NK-92 treated with Interleukin-12 subunit alpha and Interleukin-12 subunit beta, amount 100 ng/mL, for 24 hours (cell line): Measurements from ENCODE around the gene CAMTA1.

Experiments
- DNase-seq: peaks from one replicate; lab custom pipeline; 2025; lab: John Stamatoyannopoulos, UW

Gene CAMTA1

DNA sequence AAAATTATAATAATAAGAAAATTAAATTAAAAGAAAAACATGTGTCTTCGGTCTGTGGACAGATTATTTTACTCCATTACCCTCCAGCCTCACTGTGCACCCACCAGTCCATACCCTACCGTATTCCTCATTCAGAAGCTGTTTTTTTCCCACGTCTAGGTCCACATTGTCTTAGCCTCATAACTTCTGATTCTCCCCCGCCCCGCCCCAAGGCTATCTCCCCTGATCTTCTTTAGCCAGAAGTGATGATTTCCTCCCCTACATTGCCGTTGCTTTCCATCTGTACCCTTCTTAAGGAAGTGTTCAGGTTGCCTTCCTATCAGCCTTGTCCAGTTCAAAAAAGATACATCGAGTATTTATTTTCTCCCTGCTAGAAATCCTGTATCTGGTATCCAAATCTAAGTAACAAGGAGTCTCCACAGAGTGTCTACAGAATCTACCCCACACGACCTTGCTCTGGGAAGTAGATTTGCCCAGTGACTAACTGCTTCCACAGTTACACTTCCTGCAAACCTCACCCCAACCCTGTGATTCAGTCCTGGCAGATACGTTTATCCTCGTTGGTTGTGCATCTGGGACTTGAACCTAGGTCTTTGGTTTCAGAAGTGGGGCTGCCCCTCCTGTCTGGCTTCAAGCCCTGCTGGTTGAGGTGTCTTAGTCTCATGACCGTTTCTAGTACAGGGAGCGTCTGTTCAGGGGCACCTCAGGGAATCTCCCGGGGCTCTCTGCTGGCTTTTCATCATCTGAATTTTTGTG, 470.2 kb downstream of the CAMTA1 start:
- DNase-seq: no peak

DNA sequence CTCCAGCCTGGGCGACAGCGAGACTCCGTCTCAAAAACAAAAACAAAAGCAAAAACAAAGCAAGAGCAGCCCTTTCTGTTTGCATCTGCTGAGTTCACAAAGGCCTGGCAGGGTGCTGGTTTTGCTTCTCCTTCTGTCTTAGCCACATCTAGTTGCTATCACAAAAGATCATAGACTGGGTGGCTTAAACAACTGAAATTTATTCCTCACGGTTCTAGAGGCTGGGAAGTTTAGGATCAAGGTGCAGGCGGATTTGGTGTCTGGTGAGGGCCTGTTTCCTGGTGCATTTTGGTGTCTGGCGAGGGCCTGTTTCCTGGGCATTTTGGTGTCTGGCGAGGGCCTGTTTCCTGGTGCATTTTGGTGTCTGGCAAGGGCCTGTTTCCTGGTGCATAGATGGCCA, 471.3 kb downstream of the CAMTA1 start:
- no peak for DNase-seq

DNA sequence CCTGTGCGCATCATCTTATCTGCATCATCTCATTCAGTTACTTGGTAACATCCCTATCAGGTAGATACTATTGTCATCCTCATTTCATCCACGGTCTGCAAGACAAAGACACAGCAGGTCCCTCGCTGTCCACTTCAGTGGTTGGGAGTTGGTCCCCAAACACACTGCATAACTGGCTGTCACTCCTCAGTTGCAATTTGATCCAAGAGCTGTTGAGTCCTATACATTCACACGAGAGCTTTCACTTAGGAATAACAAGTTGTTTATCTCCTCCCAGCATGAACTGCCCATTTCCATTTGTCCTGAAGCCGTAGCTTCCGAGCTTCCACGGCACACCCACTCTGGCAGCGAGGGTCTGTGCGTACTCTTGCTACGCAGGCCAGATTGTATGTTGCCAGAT, 472.0 kb downstream of the CAMTA1 start:
- DNase-seq: no peak

DNA sequence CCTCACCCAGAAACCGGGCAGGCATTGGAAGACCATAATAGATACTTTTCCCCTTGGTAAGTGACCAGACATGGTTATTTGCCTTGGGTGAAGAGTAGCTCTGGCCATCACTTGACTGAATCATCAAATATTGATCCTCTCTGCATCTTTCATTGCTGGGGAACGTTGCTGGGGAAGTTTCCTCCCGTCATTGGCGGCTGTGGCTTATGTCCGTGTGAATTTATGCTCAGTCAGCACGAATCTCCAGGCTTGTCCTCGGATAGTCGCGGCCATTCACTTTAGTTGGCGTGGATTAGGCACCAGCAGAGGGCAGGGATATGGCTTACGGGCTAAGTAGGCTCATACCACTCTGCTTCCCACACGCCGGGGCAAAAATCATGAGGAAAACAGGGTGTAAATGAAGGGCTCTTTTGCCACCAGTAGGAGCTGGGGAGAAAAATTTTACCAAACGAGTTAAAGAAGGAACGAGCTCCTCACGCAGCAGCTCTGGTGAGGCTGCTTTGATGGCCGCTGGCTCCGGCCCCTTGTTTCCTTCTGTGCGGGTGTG, 473.4 kb downstream of the CAMTA1 start:
- DNase-seq: no peak

DNA sequence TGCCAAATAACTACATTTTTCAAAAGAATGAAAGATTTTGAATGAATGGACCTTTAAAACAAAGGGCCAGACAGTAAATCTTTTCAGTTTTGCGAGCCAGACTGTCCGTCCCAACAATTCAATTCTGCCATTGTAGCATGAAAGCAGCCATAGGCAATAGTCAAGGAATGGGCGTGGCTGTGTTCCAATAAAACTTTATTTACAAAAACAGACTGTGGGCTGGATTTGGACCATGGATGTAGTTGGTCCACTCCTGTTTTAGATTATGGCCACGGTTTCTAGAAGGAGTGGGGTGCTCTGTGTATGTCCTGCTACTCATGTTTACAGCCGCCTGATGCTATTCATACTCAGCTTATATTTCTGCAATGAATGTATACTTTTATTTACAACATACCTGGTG, 474.7 kb downstream of the CAMTA1 start:
- no peak for DNase-seq

DNA sequence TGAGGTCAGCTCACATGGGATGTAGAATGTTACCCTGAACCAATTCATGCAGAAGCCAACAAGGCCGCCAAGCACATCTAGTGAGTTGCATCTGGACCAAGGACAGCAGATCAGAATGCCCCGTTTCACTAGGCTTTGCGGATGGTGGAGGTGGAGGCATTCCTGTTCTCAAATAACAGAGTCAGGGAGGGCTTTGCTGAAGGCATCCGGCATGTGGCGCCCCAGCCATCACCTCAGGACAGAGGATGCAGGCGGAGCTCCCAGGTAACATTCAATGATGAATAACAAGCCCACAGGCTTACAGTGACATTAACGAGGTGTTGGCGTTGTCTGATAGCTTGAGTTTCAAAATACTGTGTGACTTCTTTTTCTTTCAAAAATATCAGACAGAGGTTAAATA, 476.2 kb downstream of the CAMTA1 start:
- DNase-seq: no peak

DNA sequence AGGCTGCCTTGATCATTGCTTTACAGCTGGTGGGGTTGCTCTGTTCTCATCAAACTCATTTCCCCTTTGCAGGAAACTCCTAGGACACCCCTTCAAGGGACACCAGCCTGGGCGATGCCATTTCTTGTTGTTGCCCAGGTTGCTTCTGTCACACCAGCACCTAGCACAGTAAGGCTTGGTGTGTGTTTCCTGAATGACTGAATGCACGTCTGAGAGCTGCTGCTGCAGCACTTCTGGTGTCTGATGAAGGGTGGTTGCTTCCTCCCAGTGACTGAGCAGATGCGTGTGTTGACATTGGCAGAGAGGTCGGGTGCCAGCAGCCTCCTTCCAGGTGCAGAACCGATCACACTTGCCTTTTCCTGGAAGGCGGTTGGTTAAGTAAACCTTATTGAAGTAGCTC, 477.4 kb downstream of the CAMTA1 start:
- no peak for DNase-seq

DNA sequence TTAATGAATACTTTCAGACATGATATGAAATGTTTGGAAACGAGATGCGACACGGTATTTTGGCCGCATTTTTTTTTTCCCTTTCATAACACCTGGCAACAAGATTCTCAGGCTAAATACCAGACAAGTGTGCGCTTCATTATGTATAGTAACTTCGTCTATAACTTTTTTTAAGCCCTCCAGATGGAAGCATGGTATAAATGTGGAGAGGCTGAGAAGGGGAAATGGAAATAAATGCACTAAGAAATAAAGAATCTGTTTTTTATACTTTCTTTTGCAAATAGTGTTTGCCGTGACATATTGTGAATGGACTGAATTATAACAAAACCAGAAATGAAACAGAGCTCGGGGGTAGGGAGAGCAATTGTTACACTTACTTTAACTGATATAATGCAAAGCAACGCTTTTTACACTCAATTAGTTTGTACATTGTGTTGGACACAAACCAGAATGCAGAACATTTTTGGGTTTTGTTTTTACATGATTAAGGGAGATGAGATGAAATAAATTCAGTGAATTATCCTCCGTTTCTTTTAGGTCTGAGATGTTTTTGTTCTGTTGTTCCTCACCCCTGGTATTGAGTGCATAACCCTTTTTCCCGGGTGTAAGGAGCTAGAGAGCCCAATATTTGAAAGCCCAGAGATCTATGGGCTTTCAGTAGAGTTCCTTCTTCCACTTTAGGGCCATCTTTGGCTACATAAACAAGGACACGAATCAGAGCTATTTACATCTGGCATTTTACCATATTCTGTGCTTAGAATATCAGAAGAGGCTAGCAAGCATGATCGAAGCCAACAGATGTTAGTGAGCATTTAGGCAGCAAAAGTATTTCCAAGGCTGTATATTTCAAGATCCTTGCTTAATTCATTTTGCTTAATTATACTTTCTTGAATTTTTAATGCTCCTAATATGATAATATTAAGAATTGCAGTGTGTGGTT, 478.0 kb downstream of the CAMTA1 start:
- no peak for DNase-seq

DNA sequence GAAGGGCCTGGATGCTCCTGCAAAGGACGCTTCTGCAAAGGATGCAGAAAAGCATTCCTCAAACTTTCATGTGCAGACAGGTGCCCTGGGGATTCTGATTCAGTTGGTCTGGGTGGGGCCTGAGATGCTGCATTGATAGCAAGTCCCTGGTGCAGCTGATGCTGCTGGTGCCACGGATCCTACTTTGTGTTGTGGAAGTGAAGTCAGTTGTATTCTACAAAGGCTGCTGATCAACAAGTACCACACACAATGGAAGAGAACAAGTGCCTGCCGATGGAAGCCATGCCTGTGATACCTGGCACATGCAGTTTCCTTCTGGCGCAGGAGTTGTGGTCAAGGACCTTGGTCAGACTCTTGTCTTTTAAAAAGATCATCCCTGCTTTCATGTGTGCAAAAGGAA, 478.8 kb downstream of the CAMTA1 start:
- DNase-seq: no peak

DNA sequence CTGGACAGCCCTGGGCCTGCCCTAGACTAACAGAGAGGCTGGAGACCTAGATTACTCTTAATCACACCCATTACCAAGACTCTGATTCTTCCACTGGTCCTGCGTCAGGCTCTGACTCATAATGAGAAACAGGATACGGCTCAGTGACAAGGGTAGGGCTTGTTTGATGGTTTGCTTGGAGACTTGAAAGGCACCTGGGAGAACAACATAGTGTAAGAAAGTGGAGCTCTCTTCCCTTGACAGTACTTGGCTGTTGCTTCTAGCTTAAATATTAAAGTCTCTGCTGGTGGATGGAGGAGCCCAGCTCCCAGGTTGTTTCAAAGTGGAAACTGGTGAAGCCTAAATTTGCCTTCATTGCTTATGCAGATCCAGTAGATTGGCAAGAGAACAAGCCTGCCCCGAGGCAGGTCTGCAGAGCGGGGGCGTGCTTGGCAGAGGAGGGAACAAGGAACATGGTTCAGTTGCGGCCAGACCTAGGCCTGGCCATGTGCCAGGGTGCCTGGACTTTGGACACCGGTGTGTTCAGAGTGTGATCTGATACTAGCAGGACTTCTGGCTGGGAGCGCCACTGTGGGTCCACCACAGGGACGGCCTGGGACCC, 480.6 kb downstream of the CAMTA1 start:
- DNase-seq: no peak

DNA sequence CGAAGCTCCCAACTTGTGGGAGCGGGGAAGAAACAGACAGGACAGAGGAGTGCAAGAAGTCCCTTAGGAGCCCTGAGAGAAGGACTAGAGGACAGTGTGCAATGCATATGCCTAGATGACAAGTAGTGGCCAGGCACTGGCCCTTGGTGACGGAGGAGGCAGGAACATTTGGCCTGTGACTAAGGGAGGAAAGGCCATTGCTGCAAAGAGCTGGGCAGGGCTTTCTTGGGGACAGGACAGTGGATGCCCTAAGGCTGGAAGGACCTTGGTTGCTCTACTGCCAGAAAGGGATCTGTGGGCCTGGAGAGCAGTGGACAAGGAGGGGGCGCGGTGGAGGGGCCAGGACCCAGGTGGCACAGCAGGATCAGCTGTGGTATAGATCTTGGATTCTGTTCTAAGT, 481.3 kb downstream of the CAMTA1 start:
- no peak for DNase-seq

DNA sequence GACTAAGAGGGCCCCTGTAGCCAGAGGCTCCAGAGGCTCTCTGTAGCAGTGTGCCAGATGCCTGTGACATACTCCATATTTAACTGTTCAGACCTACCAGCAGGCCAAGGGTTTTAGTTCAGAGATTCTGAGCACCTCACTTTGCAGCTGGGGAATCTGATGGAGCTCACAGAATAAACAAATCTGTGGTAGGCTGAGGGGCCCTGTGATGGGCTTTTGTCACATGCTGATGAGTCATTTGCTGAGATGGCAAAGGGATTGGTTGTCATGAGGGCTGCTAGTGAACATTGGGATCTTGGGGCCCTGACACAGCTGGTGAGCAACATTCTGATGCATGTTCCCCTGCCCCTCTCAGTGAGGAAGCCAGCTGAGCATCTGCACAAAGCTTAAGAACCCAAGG, 482.2 kb downstream of the CAMTA1 start:
- no peak for DNase-seq

DNA sequence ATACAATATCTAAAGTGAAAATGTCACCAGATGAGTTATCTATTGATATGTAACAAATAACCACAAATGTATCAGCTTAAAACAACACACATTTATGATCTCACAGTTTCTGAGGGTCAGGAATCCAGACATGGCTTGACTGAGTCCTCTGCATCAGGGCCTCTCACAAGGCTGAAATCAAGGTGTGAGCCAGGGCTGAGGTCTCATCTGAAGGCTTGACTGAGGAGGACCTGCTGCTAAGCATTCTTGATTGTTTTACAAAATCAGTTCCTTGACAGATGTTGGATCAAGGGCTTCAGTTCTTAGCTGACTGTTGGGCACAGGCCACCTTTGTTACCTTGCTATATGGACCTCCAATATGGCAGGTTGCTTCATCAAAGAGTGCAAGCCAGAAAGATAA, 483.7 kb downstream of the CAMTA1 start:
- no peak for DNase-seq

DNA sequence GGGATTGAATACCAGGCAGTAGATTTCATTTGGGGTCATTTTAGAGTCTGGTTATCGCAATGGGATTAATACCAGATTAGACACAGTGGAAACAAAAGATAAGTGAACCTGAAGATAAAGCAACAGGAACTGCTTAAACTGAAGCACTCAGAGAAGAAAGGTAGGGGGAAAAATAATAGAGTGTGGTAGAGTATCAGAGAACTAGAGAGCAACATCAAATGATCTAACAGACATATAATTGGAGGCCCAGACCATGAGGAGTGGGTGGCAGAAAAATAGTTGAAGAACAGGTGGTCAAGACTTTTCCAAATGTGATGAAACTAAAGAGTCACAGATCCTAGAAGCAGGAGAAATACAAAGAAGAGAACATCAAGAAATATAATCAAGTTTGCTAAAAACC, 484.3 kb downstream of the CAMTA1 start:
- DNase-seq: no peak

DNA sequence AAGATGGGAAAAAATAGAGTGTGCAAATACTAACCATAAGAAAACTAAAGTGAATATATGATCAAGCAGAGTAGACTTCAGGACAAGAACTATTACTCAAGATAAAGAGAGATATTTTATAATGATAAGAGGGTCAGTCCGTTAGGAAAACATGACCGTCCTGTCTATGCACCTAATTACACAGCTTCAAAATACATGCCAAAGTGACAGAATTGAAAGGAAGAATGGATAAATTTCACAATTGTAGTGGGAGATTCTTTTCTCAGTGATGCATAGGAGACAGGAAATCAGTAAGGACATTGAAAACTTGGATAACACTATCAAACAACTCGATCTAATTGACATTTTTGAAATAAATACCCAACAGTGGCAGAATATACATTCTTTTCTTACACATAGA, 489.0 kb downstream of the CAMTA1 start:
- DNase-seq: no peak

DNA sequence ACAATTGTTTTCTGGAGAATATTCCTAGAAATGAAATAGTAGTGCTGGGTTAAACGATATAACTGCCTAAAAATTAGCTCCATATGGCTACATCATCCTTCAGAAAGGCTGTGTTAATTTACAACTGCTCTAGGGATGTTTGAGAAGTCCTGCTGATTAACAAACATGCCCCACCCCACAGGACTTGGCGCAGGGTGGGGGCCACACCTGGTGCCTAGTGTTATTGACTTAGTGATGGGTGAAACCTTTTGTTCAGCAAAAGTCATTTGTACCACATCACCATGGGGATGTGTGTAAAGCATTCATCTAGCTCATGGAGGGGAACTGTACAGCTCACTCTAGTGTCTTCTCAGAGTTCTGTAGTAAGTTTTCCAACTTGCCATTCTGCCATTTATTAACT, 492.8 kb downstream of the CAMTA1 start:
- DNase-seq: no peak

DNA sequence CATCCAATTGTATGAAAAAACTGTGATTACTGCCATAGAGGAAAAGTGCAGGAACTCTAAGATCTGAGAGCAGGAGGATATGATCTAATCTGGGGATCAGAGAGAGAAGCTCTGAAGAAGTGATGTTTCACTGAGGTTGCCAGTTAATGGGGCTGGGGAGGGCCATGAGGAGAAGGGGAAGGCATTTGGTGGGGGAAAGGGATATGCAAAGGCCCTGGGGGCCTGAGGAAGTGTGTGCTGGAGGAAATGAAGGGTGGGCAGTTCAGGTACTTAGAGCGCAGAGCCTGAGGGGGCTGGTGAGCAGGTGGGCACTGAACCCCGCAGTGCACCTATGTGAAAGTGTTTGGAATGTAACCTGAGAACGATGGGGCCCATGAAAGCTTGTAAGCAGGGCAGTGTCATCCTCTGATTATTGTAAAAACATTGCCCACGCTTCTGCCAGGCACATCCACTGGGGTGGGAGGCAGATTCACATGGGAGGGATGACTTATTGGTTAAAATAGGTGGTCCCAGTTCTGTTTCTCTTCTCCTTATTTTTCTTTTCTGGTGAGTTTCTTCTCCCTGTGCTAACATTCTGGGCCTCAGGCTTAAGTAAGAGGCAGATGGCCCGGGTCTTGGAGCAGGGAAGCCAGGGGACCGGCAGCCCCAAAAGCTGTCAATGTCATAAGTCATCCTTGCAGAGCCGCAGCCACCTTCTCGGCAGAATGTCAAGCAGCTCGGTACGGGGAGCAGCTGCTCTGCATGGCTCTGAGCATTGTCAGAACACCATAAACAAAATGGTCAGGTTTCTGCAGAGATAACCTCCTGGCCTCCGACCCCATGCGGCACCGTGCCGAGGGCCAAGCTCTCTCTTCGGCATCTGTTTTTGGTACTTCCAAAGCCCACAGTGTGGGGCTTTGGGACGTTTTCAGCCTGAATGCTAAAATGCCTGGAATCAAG, 493.8 kb downstream of the CAMTA1 start:
- no peak for DNase-seq

DNA sequence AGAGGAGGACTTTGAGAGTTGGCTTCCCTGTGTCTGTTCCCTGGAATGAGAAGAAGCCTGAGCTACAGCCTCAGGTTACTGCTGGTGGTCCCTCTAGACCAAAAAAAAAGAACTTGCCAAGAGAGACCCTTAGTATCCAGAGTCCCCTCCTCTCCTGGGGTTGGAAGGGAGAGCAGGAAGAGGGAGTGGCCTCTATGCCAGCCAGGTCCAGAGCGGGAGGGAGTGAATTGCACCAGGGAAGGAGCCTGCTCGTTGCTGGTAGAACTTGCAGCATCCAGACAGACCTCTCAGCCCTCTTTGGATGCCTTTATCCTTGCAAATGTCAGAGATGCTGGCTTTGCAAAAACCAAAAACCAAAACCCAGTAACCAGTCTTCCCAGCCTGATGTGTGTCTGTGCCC, 494.5 kb downstream of the CAMTA1 start:
- no peak for DNase-seq

DNA sequence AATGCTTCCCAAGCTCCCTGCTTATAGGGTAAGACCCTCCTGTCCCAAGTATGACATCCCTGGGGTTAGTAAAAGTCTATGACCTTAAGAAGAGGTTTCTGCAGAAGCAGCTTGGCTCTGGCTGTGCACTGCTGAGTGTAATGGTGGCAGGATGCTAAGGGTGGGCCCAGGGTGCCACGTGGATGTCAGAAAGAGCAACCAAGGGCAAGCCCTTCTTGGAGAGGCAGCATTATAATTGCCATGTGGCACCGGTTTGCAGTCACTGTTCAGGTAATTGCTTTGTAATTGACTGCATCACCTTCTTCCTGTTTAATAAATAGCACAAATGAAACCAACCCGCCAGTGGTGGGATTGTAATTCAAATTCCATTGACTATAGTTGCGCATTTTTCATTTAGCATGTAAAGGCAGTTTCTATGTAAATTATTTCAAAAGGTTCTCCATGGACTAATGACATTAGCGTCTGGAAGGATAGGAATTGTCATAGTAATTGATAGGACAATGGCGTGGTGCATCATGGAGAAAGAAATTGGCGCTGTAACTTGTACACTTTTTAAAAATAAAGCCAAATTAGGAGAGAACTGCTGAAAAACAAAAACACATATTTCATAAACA, 495.2 kb downstream of the CAMTA1 start:
- no peak for DNase-seq

DNA sequence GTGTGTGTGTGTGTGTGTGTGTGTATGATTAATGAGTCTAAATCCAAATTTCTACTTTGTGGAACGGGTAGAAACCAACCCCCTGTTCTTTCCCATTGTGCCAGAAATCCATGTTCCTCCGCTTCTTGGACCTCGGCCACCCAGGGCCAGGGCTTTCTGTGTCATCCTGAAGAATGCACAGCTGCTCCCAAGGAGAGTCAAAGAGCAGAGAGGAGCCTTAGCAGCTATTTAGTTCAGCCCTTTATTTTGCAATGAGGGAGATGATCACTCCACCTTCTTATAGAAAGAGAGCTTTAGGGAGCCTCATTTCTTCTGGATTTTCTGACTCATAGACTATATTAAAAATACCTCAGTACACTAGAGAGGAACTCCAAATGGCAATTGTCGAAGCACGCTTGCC, 496.6 kb downstream of the CAMTA1 start:
- DNase-seq: no peak

DNA sequence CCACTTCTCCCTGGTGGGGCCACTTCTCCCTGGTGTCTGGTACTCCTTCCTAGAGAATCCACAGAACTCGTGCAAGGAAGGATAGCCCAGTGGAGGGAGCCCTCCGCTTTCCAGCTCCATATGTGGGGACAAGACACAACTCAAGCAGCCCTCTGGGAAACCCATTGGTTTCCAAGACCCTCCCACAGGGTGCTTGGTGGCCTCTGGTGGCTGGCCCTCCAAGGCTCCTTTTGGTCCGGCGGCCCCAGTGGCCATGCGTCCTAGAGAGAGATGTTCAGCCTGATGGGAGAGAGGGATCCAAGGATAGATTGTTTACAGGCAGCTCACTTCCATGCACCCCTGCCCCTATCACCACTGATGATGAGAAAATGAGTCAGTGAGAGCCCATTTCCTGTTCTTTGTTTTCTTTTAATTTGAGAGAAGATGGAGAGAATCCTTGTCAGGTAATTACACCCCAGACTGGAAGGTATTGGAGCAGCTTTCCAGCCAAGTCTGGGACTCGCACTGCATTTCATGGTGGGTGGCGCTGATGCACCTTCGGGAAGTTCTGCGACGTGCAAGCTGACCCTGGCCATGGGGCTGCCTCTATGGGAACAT, 499.7 kb downstream of the CAMTA1 start:
- no peak for DNase-seq
